Nephron progenitor cell (in vitro differentiated cells): ENCODE results near the gene CNNM1.

ENCODE experiments used
- DNase-seq: peaks from one replicate; pipeline ENCODE4 v3.0.0; 2021
- H3K27ac Mint-ChIP-seq: 2 replicates; pipeline ENCODE4 v1.8.0; 2021; ENCODE audit warnings: mild to moderate bottlenecking, moderate library complexity, mixed read lengths
- H3K27me3 Mint-ChIP-seq: 2 replicates; pipeline ENCODE4 v1.8.0; 2021; ENCODE audit warnings: mild to moderate bottlenecking, low read depth, mixed read lengths; ENCODE audit not compliant: poor library complexity
- H3K36me3 Mint-ChIP-seq: 2 replicates; pipeline ENCODE4 v1.8.0; 2021; ENCODE audit warnings: low read depth, mixed read lengths
- H3K4me1 Mint-ChIP-seq: 2 replicates; pipeline ENCODE4 v1.8.0; 2021; ENCODE audit warnings: mixed read lengths
- H3K4me3 Mint-ChIP-seq: 2 replicates; pipeline ENCODE4 v1.8.0; 2021; ENCODE audit warnings: mild to moderate bottlenecking, moderate library complexity, mixed read lengths
- H3K9me3 Mint-ChIP-seq: 2 replicates; pipeline ENCODE4 v1.8.0; 2021; ENCODE audit warnings: mild to moderate bottlenecking, moderate library complexity, mixed read lengths
- CTCF ChIP-seq: fragments of 200-600 bp; sonication (generic); IDR thresholded peaks from 2 replicates; pipeline ENCODE4 v1.5.0; 2021; ENCODE audit warnings: antibody characterized with exemption

CNNM1 gene

GRCh38 chr10:99344715-99345114 lies 15.6 kb downstream of the CNNM1 start:
- Mint-ChIP-seq H3K27me3 (peaks cover 86% of the 10 kb centered on the region), H3K9me3 (no peaks in the 10 kb centered on the region), H3K4me3 (no peak overlapping the region), H3K27ac (no peak overlapping the region), H3K4me1 (peaks cover 4% of the 10 kb centered on the region), H3K36me3 (no peaks in the 10 kb centered on the region)
- TF ChIP-seq CTCF = no peak
- DNase-seq = no peak

GRCh38 chr10:99345350-99345749 lies 16.2 kb downstream of the CNNM1 start:
- no peak overlapping the region for H3K27ac Mint-ChIP-seq
- H3K27me3 Mint-ChIP-seq = peaks cover 86% of the 10 kb centered on the region
- no peak for TF ChIP-seq CTCF
- no peak for DNase-seq
- no peaks in the 10 kb centered on the region for H3K36me3 Mint-ChIP-seq
- H3K4me3 Mint-ChIP-seq = no peak overlapping the region
- peaks cover 4% of the 10 kb centered on the region for H3K4me1 Mint-ChIP-seq
- no peaks in the 10 kb centered on the region for H3K9me3 Mint-ChIP-seq

GRCh38 chr10:99346247-99346646 lies 17.1 kb downstream of the CNNM1 start:
- peaks cover 4% of the 10 kb centered on the region for H3K4me1 Mint-ChIP-seq
- no peak overlapping the region for H3K4me3 Mint-ChIP-seq
- no peak overlapping the region for H3K27ac Mint-ChIP-seq
- H3K9me3 Mint-ChIP-seq = no peaks in the 10 kb centered on the region
- DNase-seq = no peak
- H3K36me3 Mint-ChIP-seq = no peaks in the 10 kb centered on the region
- no peak for TF ChIP-seq CTCF
- peaks cover 82% of the 10 kb centered on the region for H3K27me3 Mint-ChIP-seq

DNA sequence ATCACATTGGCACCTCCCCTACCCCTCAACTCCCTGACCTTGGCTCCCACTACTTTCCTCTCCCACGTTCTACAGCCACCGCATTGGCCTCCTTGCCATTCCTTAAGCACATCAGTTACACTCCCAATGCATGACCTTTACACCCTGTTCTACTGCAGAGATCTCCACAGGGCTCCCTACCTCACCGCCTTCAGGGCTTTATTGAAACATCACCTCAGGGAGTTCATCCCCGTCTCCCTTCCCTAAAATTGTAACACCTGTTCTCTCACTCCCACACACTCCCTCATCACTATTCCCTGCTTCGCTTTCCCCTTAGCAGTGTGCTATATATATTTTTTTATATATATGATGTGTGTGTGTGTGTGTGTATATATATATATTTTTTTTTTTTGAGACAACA lies 18.5 kb downstream of the CNNM1 start:
- Mint-ChIP-seq H3K36me3 (no peaks in the 10 kb centered on the region), H3K27me3 (peaks cover 81% of the 10 kb centered on the region), H3K27ac (no peak overlapping the region), H3K4me1 (peaks cover 4% of the 10 kb centered on the region), H3K9me3 (no peaks in the 10 kb centered on the region), H3K4me3 (no peak overlapping the region)
- DNase-seq = no peak
- TF ChIP-seq CTCF = no peak

DNA sequence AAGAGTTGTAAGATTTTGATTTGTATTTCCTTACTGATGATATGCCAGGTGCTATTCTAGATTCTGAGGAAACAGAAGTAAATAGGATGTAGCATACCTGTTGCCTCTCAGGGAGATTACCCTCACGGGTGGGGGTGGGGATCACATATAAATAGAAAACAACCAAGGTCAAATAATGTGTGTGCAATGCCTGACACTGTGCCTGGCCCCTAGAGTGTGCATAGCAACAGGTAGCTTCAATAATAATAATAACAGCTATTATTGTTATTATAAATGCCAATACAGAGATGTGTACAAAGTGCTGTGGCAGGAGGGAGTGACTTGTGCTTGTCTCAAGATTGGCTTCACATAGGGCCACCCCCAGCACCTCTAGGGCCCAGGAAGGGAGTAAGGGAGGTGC lies 24.0 kb downstream of the CNNM1 start:
- H3K36me3 Mint-ChIP-seq = no peaks in the 10 kb centered on the region
- TF ChIP-seq CTCF = no peak
- no peaks in the 10 kb centered on the region for H3K9me3 Mint-ChIP-seq
- H3K27ac Mint-ChIP-seq = no peak overlapping the region
- DNase-seq = no peak
- peaks cover 78% of the 10 kb centered on the region for H3K27me3 Mint-ChIP-seq
- no peak overlapping the region for H3K4me3 Mint-ChIP-seq
- H3K4me1 Mint-ChIP-seq = no peaks in the 10 kb centered on the region

DNA sequence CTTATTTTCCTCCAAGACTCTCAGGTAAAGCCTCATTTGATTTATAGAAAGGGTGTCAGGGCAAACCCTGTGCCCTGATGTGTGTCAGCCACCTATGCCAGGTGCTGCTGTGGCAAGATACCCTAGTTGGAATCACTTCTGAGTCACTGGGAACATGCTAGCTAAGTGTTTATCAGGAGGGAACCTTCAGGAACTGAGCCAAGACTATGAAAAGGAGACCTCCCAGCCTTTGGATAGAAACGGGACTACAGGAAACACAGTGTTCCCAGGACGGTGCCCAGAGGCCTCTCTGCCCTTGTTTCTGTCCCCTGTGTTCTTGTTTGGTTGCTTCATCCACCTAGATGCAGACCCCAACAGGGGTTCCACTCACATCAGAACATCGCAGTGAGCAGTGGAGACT lies 28.5 kb downstream of the CNNM1 start:
- no peak overlapping the region for H3K4me3 Mint-ChIP-seq
- H3K9me3 Mint-ChIP-seq = no peaks in the 10 kb centered on the region
- H3K4me1 Mint-ChIP-seq = no peaks in the 10 kb centered on the region
- H3K36me3 Mint-ChIP-seq = no peaks in the 10 kb centered on the region
- H3K27me3 Mint-ChIP-seq = peaks cover 80% of the 10 kb centered on the region
- DNase-seq = no peak
- no peak overlapping the region for H3K27ac Mint-ChIP-seq
- TF ChIP-seq CTCF = no peak
